ENCODE measurements around the gene HDDC3.
A peak's percentile ranks its signal among the peaks of the same experiment; 100 is the strongest.

Gene HDDC3

DNA sequence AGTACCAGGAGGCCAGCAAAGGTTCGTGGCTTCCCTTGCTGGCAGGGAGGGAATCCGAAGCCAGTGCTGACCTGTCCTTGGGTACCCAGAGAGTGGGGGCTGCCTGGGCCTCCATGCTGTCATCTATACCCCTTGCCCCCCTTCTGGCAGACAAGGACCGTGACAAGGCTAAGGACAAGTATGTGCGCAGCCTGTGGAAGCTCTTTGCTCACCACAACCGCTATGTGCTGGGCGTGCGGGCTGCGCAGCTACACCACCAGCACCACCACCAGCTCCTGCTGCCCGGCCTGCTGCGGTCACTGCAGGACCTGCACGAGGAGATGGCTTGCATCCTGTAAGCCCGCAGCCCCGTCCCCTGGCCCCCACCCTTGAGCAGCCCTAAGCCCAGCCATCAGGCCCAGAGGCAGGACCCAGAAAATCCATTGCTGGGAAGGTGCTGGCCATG is 45.3 kb downstream of the HDDC3 start:
- DNase-seq, result no peak

DNA sequence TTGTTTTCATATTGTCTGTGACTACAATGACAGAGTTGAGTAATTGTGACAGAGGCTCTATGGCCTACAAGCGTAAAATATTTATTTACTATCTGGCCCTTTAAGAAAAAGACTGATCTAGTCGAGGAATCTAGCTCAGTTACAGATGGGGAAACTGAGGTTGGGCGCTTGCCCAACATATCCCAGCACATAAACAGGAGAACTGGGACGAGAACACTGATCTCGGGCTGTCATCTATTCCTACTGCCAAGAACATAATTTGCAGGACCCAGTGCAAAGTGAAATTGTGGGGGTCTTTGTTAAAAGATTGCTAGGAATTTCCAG is 46.1 kb downstream of the HDDC3 start:
- DNase-seq, result no peak

DNA sequence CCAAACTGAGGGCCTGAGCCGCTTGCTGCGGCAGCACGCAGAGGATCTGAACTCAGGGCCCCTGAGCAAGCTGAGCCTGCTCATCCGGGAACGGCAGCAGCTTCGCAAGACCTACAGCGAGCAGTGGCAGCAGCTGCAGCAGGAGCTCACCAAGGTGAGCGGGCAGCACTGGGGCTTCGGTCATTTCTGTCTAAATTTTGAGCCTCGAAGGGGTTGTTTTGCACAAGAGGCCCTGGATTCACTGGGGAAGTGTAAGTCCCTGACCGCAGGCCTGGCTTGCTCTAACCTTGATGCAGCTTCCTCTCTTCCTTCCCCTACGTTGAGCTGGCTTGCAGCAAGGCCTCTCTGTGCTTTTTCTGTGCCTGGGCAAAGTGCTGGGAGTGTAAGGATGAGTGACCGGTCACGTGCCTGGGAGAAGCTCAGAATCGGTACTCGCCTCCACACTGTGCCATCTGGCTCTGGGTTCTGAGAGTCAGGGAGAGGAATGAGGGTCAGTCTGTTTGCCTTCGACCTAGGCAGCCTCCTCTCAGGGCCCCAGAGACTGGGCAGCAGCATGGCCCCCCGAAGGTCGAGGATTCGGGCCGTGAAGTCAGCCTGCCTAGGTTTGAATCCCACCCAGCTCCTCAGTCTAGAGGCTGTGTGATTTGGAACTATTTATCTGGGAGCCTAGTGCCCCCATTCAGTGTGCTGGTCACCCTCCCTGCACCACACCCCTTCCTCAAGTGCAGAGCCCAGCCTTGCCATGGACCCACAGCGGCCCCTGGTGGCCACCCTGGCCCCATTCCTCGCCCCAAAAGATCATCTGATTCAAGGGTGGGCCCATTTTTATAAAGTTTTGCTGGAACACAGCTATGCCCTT is 46.7 kb downstream of the HDDC3 start:
- DNase-seq, result peak; percentile 40

GRCh38 chr15:90884719-90885431 is 47.5 kb downstream of the HDDC3 start:
- DNase-seq, result no peak

DNA sequence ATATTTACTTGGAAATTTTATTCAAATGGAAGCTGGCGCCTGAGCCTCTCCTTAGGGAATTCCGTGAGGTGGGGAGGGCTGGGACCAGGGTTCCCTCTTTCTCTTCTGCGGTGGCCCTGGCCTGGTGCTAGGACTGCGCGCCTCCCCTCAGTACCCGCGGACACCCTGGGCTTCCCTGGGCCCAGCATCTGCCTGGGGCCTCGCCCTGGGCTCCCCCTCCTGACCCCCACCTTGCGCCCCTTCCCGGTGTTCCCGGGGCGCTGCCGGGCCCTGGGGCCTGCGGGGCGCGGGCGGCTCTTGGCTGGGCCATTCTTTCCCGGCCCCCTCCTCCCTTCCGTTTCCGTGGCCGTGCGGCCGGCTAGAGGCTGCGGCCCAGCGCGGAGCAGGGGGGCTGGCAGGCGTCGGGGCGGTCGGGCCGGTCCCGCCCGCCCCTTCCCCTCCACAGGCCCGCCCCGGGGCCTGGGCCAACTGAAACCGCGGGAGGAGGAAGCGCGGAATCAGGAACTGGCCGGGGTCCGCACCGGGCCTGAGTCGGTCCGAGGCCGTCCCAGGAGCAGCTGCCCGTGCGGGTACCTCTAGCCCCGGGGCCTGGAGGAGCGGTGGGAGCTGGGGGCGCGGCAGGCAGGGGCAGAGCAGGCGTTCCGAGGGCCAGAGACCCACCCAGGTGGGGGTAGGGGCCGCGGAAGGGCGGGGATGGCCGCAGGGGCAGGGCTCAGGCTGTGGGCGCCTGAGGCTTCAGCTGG is 48.2 kb downstream of the HDDC3 start, which contains the start of gene FES:
Gene FES, plus strand, starts transcription at position 529 of the 743 bp plus-strand sequence. CDS start 542 bp downstream, outside the sequence.
- DNase-seq, result no peak

GRCh38 chr15:90883526-90883975 is 48.8 kb downstream of the HDDC3 start:
- no peak for DNase-seq

- no peak for DNase-seq
Measured at GRCh38 chr15:90882781-90883525, 49.4 kb downstream of the HDDC3 start.

DNA sequence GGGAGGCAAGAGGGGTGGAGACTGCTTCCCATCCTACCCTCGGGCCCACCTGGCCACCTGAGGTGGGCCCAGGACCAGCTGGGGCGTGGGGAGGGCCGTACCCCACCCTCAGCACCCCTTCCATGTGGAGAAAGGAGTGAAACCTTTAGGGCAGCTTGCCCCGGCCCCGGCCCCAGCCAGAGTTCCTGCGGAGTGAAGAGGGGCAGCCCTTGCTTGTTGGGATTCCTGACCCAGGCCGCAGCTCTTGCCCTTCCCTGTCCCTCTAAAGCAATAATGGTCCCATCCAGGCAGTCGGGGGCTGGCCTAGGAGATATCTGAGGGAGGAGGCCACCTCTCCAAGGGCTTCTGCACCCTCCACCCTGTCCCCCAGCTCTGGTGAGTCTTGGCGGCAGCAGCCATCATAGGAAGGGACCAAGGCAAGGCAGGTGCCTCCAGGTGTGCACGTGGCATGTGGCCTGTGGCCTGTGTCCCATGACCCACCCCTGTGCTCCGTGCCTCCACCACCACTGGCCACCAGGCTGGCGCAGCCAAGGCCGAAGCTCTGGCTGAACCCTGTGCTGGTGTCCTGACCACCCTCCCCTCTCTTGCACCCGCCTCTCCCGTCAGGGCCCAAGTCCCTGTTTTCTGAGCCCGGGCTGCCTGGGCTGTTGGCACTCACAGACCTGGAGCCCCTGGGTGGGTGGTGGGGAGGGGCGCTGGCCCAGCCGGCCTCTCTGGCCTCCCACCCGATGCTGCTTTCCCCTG is 50.2 kb downstream of the HDDC3 start:
- no peak for DNase-seq

- no peak for DNase-seq
Measured at GRCh38 chr15:90881181-90881977, 51.0 kb downstream of the HDDC3 start.

DNA sequence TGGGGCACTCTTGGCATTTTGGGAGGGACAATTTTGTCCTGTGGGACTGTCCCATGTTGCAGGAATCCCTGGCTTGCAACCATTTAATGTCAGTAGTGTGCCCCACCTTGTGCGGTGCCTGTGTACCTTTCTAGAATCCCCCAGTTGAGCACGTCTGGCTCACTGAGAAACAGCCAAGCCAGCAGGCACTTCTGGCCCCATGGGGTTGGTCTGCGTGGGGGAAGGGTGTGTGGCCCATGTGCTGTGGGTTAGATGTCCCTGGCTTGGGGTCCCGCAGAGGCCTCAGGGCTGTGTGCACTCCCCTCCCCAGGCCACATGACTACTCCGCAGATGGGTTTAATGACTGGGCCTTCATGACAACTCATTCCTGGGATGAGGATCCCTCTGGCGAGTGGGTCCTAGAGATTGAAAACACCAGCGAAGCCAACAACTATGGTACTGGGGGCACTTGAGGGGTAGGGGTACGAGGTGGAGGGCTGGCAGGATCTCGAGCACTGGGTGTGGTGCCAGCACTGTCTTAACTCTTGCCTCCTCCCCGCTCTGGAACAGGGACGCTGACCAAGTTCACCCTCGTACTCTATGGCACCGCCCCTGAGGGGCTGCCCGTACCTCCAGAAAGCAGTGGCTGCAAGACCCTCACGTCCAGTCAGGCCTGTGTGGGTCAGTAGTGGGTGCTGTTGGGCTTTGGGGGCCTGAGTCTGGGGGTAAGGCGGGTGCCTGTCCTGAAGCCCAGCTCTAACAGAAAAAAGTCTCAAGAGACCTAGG is 51.8 kb downstream of the HDDC3 start:
- no peak for DNase-seq

Data from NCI-H2171 (cell line).